Stimulated activated CD8-positive, alpha-beta memory T cell treated with anti-CD3 and anti-CD28 coated beads, Interleukin-15, amount 100 ng/mL, for 1 hour (primary cell): ENCODE results near the gene NGEF.

Source experiments
- DNase-seq: peaks from one replicate; pipeline ENCODE4 v3.0.0-alpha.2; 2020; ENCODE audit warnings: low read depth

NGEF gene

GRCh38 chr2:232897598-232898408, 115.3 kb downstream of the NGEF start:
- DNase-seq, result no peak

- no peak for DNase-seq
Measured at GRCh38 chr2:232896720-232897597, 116.1 kb downstream of the NGEF start.

- DNase-seq, result no peak
Measured at GRCh38 chr2:232896111-232896510, 116.9 kb downstream of the NGEF start.

- DNase-seq, result no peak
Measured at GRCh38 chr2:232894746-232895145, 118.3 kb downstream of the NGEF start.

- no peak for DNase-seq
Measured at GRCh38 chr2:232894251-232894650, 118.8 kb downstream of the NGEF start.

- no peak for DNase-seq
Measured at GRCh38 chr2:232893834-232894233, 119.2 kb downstream of the NGEF start.

- no peak for DNase-seq
Measured at GRCh38 chr2:232892843-232893242, 120.2 kb downstream of the NGEF start.

GRCh38 chr2:232892221-232892620, 120.8 kb downstream of the NGEF start:
- no peak for DNase-seq

GRCh38 chr2:232891621-232892071, 121.4 kb downstream of the NGEF start:
- no peak for DNase-seq

- DNase-seq, result no peak
Measured at GRCh38 chr2:232890896-232891601, 122.0 kb downstream of the NGEF start.

- no peak for DNase-seq
Measured at GRCh38 chr2:232890536-232890895, 122.5 kb downstream of the NGEF start.

GRCh38 chr2:232889876-232890401, 123.1 kb downstream of the NGEF start:
- no peak for DNase-seq

- DNase-seq, result no peak
Measured at GRCh38 chr2:232888839-232889529, 124.1 kb downstream of the NGEF start.

- DNase-seq, result no peak
Measured at GRCh38 chr2:232888099-232888836, 124.8 kb downstream of the NGEF start.

- no peak for DNase-seq
Measured at GRCh38 chr2:232887171-232887850, 125.7 kb downstream of the NGEF start.

GRCh38 chr2:232886632-232887031, 126.4 kb downstream of the NGEF start:
- no peak for DNase-seq

- no peak for DNase-seq
Measured at GRCh38 chr2:232886176-232886575, 126.9 kb downstream of the NGEF start.

GRCh38 chr2:232885264-232885961, 127.6 kb downstream of the NGEF start:
- no peak for DNase-seq

GRCh38 chr2:232884549-232885263, 128.3 kb downstream of the NGEF start:
- no peak for DNase-seq
